ENCODE data around the gene CNNM2.

CNNM2 gene

DNA sequence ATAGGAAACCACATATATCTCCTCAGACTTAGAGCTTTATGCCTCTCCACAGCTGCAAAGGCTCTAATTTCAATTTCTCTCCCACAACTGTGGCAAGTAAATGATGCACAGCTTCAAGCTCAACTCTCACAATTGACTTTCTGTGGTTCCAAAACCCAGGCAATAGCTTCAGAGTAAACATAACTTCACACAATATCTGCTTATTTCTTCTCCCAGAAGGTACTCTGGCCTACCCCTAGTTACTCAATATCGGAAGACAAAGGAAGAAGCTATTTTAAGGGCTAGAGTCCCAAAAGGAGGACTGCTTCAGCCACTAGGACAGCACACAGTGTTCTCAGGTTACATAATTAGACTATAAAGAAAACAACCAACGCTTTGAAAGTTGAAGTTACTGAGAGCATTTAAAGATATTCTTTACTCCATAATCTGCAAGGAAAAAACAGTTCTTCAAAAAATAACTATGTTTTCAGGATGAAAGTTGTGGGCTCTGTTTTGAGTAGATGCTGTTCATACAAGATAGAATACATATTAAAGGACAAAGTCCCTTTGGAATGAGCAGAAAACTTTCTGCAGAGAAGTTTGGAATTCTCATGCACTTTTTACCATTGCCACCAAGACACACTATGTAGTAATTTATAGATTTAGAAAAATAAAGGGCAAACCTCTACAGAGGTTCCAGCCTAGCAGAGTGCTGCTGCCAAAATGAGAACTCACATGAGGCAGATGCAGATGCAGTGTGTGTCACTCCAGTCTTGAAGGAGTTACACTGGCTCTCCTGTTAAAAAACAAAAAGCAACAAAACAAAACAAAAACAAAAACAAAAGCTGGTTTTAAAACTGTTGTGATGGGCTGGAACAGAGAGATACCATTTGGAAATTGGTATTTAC is 193.2 kb downstream of the CNNM2 start:
- Histone ChIP-seq H3K4me3 (ENCODE audit: low read depth, low read length) (no peak overlapping the region), H3K27ac (ENCODE audit: extremely low read depth, low read depth, low read length) (peak overlapping the region; percentile 65), H3K4me1 (ENCODE audit: control insufficient read depth, insufficient read depth, low read length) (peaks cover 26% of the 10 kb centered on the region), H3K36me3 (ENCODE audit: control insufficient read depth in 2 of 2, insufficient read depth in 1 of 2, low read length in 2 of 2) (no peaks in the 10 kb centered on the region), H3K9me3 (ENCODE audit: control insufficient read depth, insufficient read depth, low read depth, low read length) (no peaks in the 10 kb centered on the region)
- ChIA-PET CTCF (interaction anchor here (0.6 to 1.3 kb wide), 7 partner anchors 9 to 133 kb away, joined by 3 to 7 read pairs (median 4); no protein-coding TSS in a partner anchor), POLR2A (interaction anchor here (0.5 to 0.8 kb wide), 2 partner anchors 193 to 204 kb away, joined by 3 to 5 read pairs; partner anchors contain the start of gene CNNM2)
- TF ChIP-seq OSR2 (tag by site-specific recombination; IDR thresholded peaks at IDR 0.05) (peak; percentile 58), IKZF3 (tag by site-specific recombination; IDR thresholded peaks at IDR 0.05) (peak; percentile 79), ZNF155 (tag by site-specific recombination; IDR thresholded peaks at IDR 0.05) (no peak), ZNF600 (tag by site-specific recombination; IDR thresholded peaks at IDR 0.05) (0 out of 2 replicates have a peak, but pooled peaks have one; percentile 33), ZNF596 (tag by site-specific recombination; IDR thresholded peaks at IDR 0.05) (no peak), ZNF660 (tag by site-specific recombination; IDR thresholded peaks at IDR 0.05) (0 out of 2 replicates have a peak, but pooled peaks have one; percentile 25), ZNF843 (tag by site-specific recombination; IDR thresholded peaks at IDR 0.05) (no peak), ZNF366 (tag by site-specific recombination; conservative IDR thresholded peaks at IDR 0.05) (peak; percentile 59), ZEB2 (tag by site-specific recombination; IDR thresholded peaks at IDR 0.05) (0 out of 2 replicates have a peak, but pooled peaks have one; percentile 36), PRDM1 (tag by site-specific recombination; IDR thresholded peaks at IDR 0.05) (peak; percentile 58), ZNF394 (tag by site-specific recombination; IDR thresholded peaks at IDR 0.05; ENCODE audit: borderline replicate concordance) (peak; percentile 29; the same call in 1 of the 2 replicates), SP7 (tag by site-specific recombination; IDR thresholded peaks at IDR 0.05) (peak; percentile 59), WT1 (tag by site-specific recombination; IDR thresholded peaks at IDR 0.05) (peak; percentile 82), TCF7L2 (IDR thresholded peaks at IDR 0.05; ENCODE audit: borderline replicate concordance, low read depth, low read length) (peak; percentile 73; the same call in 1 of the 2 replicates), ZNF274 (IDR thresholded peaks at IDR 0.05; ENCODE audit: low read length) (no peak), ZNF274 (tag by site-specific recombination; IDR thresholded peaks at IDR 0.05; ENCODE audit: borderline replicate concordance) (peak; percentile 22; the same call in 1 of the 2 replicates), TRIM28 (IDR thresholded peaks at IDR 0.05; ENCODE audit: borderline replicate concordance, low read length) (peak; percentile 85)
- TF ChIP-seq, protein P1, sequence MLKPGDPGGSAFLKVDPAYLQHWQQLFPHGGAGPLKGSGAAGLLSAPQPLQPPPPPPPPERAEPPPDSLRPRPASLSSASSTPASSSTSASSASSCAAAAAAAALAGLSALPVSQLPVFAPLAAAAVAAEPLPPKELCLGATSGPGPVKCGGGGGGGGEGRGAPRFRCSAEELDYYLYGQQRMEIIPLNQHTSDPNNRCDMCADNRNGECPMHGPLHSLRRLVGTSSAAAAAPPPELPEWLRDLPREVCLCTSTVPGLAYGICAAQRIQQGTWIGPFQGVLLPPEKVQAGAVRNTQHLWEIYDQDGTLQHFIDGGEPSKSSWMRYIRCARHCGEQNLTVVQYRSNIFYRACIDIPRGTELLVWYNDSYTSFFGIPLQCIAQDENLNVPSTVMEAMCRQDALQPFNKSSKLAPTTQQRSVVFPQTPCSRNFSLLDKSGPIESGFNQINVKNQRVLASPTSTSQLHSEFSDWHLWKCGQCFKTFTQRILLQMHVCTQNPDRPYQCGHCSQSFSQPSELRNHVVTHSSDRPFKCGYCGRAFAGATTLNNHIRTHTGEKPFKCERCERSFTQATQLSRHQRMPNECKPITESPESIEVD (tag by site-specific recombination; IDR thresholded peaks at IDR 0.05), result peak; percentile 98
- TF ChIP-seq, protein P2, sequence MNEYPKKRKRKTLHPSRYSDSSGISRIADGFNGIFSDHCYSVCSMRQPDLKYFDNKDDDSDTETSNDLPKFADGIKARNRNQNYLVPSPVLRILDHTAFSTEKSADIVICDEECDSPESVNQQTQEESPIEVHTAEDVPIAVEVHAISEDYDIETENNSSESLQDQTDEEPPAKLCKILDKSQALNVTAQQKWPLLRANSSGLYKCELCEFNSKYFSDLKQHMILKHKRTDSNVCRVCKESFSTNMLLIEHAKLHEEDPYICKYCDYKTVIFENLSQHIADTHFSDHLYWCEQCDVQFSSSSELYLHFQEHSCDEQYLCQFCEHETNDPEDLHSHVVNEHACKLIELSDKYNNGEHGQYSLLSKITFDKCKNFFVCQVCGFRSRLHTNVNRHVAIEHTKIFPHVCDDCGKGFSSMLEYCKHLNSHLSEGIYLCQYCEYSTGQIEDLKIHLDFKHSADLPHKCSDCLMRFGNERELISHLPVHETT (tag by site-specific recombination; IDR thresholded peaks at IDR 0.05), result no peak
- TF ChIP-seq, protein P3, sequence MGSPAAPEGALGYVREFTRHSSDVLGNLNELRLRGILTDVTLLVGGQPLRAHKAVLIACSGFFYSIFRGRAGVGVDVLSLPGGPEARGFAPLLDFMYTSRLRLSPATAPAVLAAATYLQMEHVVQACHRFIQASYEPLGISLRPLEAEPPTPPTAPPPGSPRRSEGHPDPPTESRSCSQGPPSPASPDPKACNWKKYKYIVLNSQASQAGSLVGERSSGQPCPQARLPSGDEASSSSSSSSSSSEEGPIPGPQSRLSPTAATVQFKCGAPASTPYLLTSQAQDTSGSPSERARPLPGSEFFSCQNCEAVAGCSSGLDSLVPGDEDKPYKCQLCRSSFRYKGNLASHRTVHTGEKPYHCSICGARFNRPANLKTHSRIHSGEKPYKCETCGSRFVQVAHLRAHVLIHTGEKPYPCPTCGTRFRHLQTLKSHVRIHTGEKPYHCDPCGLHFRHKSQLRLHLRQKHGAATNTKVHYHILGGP (tag by site-specific recombination; IDR thresholded peaks at IDR 0.05), result no peak

Measured in HEK293 (cell line).